PC-9 (cell line): ENCODE results near the gene CLDN34. TPM values are rescaled to one million over a fixed set of nuclear protein-coding genes. Genes with fewer than 3 reads are reported as not detected.

ENCODE experiments used
- BruUV-seq: library from RNA; stranded (reverse); fragments of 400-500 nt; replicated peaks from 2 replicates; lab custom pipeline; 2021; lab: Mats Ljungman, UMichigan
- CTCF ChIA-PET: fragments of 300-600 bp; sonication (Branson Sonifier 250); formaldehyde crosslinking; loops from one replicate; lab custom pipeline; 2022; ENCODE audit warnings: antibody characterized with exemption; lab: Charles Lee
- POLR2A ChIA-PET: fragments of 300-600 bp; sonication (Branson Sonifier 250); formaldehyde crosslinking; loops from one replicate; lab custom pipeline; 2022; ENCODE audit warnings: antibody characterized with exemption; ENCODE audit not compliant: unreplicated experiment; lab: Charles Lee
- DNase-seq, 2 experiments: peaks; one replicate each; pipeline versions ENCODE4 v3.0.0 to v3.0.0-alpha.2; 2015 to 2022; ENCODE audit warnings: mixed read lengths in 1 of 2
- H2AFZ ChIP-seq: fragments of 200-600 bp; sonication (generic); 2 replicates; pipeline ENCODE4 v1.8.1; 2017; ENCODE audit warnings: antibody characterized with exemption
- H3F3A ChIP-seq: fragments of 200-600 bp; sonication (generic); 2 replicates; pipeline ENCODE4 v1.8.1; 2017; ENCODE audit warnings: antibody characterized with exemption, mild to moderate bottlenecking, low read depth; ENCODE audit not compliant: insufficient read depth
- H3K27ac ChIP-seq: fragments of 200-600 bp; sonication (generic); 2 replicates; pipeline ENCODE4 v1.6.1; 2016; ENCODE audit warnings: mixed run types
- H3K27me3 ChIP-seq: fragments of 200-600 bp; sonication (generic); 2 replicates; pipeline ENCODE4 v1.6.1; 2016; ENCODE audit warnings: low read depth, mixed run types; ENCODE audit not compliant: insufficient read depth
- H3K36me3 ChIP-seq: fragments of 200-600 bp; sonication (generic); 2 replicates; pipeline ENCODE4 v1.6.1; 2016; ENCODE audit warnings: low read depth, mixed run types
- H3K4me1 ChIP-seq: fragments of 200-600 bp; sonication (generic); replicated peaks from 2 replicates; pipeline ENCODE4 v1.6.1; 2016; ENCODE audit warnings: mixed run types; ENCODE audit not compliant: insufficient read depth
- H3K4me2 ChIP-seq: fragments of 200-600 bp; sonication (generic); 2 replicates; pipeline ENCODE4 v1.6.1; 2017; ENCODE audit warnings: mixed run types
- H3K4me3 ChIP-seq: fragments of 200-600 bp; sonication (generic); 2 replicates; pipeline ENCODE4 v1.6.1; 2016; ENCODE audit warnings: mixed run types
- H3K79me2 ChIP-seq: fragments of 200-600 bp; sonication (generic); 2 replicates; pipeline ENCODE4 v1.6.1; 2017; ENCODE audit warnings: low read depth, mixed run types
- H3K9me2 ChIP-seq: fragments of 200-600 bp; sonication (generic); 2 replicates; pipeline ENCODE4 v1.8.1; 2017; ENCODE audit warnings: mild to moderate bottlenecking; ENCODE audit not compliant: insufficient read depth
- H3K9me3 ChIP-seq: fragments of 200-600 bp; sonication (generic); 2 replicates; pipeline ENCODE4 v1.8.1; 2016; ENCODE audit warnings: low read depth; ENCODE audit not compliant: insufficient read depth
- H4K20me1 ChIP-seq: fragments of 200-600 bp; sonication (generic); 2 replicates; pipeline ENCODE4 v1.8.1; 2017; ENCODE audit not compliant: insufficient read depth
- EZH2 ChIP-seq: fragments of 200-600 bp; sonication (generic); IDR thresholded peaks from 2 replicates; pipeline ENCODE4 v1.8.0; 2017; ENCODE audit warnings: antibody characterized with exemption, low read depth
- intact Hi-C: fragments of 100-400 bp; cut with micrococcal nuclease; formaldehyde crosslinking; loops from one replicate; pipeline ENCODE4 v1.10.0; 2022; ENCODE audit not compliant: unreplicated experiment
- total RNA-seq: library from RNA; stranded (reverse); gene quantifications from 2 replicates; pipeline ENCODE4 v1.2.3, GENCODE V29; 2021
- TF ChIP-seq, protein P1 (sequence below): fragments of 200-600 bp; sonication (generic); conservative IDR thresholded peaks from 2 replicates; pipeline ENCODE4 v1.6.1; 2017; ENCODE audit warnings: mixed run types, antibody characterized with exemption, mild to moderate bottlenecking, moderate library complexity

Gene CLDN34
- total RNA-seq, 1 experiment from 2014 or later = not detected

DNA sequence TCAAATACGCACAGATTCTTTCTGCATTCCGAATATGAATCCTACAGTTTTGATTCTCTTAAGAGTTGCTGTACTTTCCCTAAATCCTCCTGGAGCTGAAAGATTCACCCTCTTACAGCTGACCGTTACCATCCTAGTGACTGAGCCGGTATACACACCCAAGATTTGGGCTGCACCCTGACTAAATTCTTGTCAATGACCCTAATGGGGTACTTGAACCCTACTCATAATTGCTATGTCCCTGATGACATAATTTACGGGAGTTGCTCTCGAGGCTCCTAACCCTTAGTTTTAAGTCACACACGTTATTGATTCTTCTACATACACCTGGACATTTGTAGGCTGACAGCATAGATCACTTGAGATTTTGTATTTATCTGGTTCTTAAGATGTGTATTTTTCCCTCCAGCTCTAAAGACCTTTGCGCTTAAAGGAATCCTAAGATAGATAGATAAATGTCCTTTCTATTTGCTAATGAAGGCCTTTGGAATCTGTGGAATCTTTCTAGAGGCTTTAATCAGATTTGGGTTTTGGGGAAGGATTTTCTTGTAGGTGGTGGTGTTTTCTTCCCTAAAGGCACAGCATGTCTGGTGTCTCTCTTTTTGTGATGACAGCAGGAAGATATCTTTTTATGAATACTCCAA, 37.8 kb downstream of the CLDN34 start:
- ChIA-PET CTCF (no interaction called here), POLR2A (no interaction called here)
- no peaks in the 10 kb centered on the region for H3K36me3 ChIP-seq
- H3K4me1 ChIP-seq = peaks cover 37% of the 10 kb centered on the region
- no peak for DNase-seq
- TF ChIP-seq, protein P1, sequence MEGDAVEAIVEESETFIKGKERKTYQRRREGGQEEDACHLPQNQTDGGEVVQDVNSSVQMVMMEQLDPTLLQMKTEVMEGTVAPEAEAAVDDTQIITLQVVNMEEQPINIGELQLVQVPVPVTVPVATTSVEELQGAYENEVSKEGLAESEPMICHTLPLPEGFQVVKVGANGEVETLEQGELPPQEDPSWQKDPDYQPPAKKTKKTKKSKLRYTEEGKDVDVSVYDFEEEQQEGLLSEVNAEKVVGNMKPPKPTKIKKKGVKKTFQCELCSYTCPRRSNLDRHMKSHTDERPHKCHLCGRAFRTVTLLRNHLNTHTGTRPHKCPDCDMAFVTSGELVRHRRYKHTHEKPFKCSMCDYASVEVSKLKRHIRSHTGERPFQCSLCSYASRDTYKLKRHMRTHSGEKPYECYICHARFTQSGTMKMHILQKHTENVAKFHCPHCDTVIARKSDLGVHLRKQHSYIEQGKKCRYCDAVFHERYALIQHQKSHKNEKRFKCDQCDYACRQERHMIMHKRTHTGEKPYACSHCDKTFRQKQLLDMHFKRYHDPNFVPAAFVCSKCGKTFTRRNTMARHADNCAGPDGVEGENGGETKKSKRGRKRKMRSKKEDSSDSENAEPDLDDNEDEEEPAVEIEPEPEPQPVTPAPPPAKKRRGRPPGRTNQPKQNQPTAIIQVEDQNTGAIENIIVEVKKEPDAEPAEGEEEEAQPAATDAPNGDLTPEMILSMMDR = no peak
- no peak for TF ChIP-seq EZH2
- intact Hi-C loops = loop anchor here (2.0 kb wide), 1 partner anchor 58 kb away; no protein-coding TSS in a partner anchor
- peak overlapping the region; percentile 47; the same call in 1 of the 2 replicates for H3K4me2 ChIP-seq
- H3K27ac ChIP-seq = peak overlapping the region; percentile 90
- no peaks in the 10 kb centered on the region for H3K27me3 ChIP-seq
- H3K9me3 ChIP-seq = no peaks in the 10 kb centered on the region
- H3K4me3 ChIP-seq = no peak overlapping the region
- no peak overlapping the region for H2AFZ ChIP-seq
- H3F3A ChIP-seq = peaks cover 26% of the 10 kb centered on the region
- no peaks in the 10 kb centered on the region for H3K9me2 ChIP-seq
- no peaks in the 10 kb centered on the region for H3K79me2 ChIP-seq
- H4K20me1 ChIP-seq = no peaks in the 10 kb centered on the region
- no TSS peak for BruUV-seq

DNA sequence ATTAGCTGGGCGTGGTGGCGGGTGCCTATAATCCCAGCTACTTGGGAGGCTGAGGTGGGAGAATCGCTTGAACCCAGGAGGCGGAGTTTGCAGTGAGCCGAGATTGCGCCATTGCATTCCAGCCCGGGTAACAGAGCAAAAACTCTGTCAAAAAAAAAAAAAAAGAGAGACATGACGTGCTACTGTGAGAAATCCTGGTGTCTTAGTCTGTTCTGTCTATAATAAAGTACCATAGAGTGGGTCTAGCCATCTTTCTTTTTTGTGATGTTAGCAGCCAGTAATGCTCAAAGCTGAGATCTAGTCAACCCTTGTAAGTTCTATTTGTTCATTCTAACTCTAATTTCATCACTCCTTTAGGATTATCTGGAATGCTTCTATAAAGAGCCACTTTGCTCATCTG, 38.9 kb downstream of the CLDN34 start:
- no peaks in the 10 kb centered on the region for H3K36me3 ChIP-seq
- H3K4me3 ChIP-seq = no peak overlapping the region
- DNase-seq = no peak
- H4K20me1 ChIP-seq = no peaks in the 10 kb centered on the region
- no peak overlapping the region for H3K4me2 ChIP-seq
- ChIA-PET CTCF (no interaction called here), POLR2A (no interaction called here)
- no peaks in the 10 kb centered on the region for H3K27me3 ChIP-seq
- no peaks in the 10 kb centered on the region for H3K9me3 ChIP-seq
- no peak overlapping the region for H3K27ac ChIP-seq
- intact Hi-C loops = no loop called here
- BruUV-seq = no TSS peak
- peaks cover 48% of the 10 kb centered on the region for H3K4me1 ChIP-seq
- TF ChIP-seq, protein P1 = no peak
- no peak for TF ChIP-seq EZH2
- H2AFZ ChIP-seq = no peak overlapping the region
- H3K79me2 ChIP-seq = no peaks in the 10 kb centered on the region
- H3F3A ChIP-seq = peaks cover 33% of the 10 kb centered on the region
- no peaks in the 10 kb centered on the region for H3K9me2 ChIP-seq

DNA sequence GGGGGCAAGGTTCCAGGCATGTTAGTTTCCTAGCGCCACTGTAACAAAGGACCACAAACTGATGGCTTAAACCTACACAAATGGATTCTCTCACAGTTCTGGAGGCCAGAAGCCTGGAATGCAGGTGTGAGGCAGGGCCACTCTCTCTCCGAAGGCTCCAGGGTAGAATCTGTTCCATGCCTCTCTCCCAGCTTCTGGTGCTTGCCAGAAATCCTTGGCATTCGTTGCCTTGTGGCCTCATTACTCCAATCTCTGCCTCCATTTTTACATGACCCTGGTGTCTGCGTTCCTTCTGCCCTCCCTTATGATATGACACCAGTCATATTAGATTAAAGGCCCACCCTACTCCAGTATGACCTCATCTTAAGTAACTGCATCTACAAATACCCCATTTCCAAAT, 39.6 kb downstream of the CLDN34 start:
- DNase-seq = no peak
- Histone ChIP-seq H3K27ac (no peak overlapping the region), H3F3A (peaks cover 33% of the 10 kb centered on the region), H3K9me2 (no peaks in the 10 kb centered on the region), H3K4me2 (no peak overlapping the region), H3K36me3 (no peaks in the 10 kb centered on the region), H3K4me1 (peaks cover 50% of the 10 kb centered on the region), H2AFZ (no peak overlapping the region), H3K27me3 (no peaks in the 10 kb centered on the region), H3K9me3 (no peaks in the 10 kb centered on the region), H3K4me3 (no peak overlapping the region), H4K20me1 (no peaks in the 10 kb centered on the region), H3K79me2 (no peaks in the 10 kb centered on the region)
- intact Hi-C loops = no loop called here
- CTCF ChIA-PET = no interaction called here
- BruUV-seq = no TSS peak
- no peak for TF ChIP-seq EZH2
- TF ChIP-seq, protein P1 = no peak
- POLR2A ChIA-PET = no interaction called here
